GM23338 (cell line): ENCODE results near the gene ITGAV. TPM values are rescaled to one million over a fixed set of nuclear protein-coding genes. Genes with fewer than 3 reads are reported as not detected.

Experiments used
- ATAC-seq: fragments of 200-7000 bp; cut with Tn5 transposase; 3 replicates; pipeline ENCODE4 v1.9.1; 2020
- DNase-seq: peaks from one replicate; pipeline ENCODE4 v3.0.0-alpha.2; 2015; ENCODE audit warnings: low spot score
- H2AFZ ChIP-seq: fragments of 200-600 bp; sonication (generic); 2 replicates; pipeline ENCODE4 v1.8.0; 2016; ENCODE audit warnings: antibody characterized with exemption, mild to moderate bottlenecking, moderate library complexity
- H3F3A ChIP-seq: fragments of 200-600 bp; sonication (generic); replicated peaks from 2 replicates; pipeline ENCODE4 v1.8.0; 2017; ENCODE audit warnings: antibody characterized with exemption, mixed run types, low read depth
- H3K27ac ChIP-seq: fragments of 200-600 bp; sonication (generic); 2 replicates; pipeline ENCODE4 v1.6.1; 2016; ENCODE audit warnings: low read depth
- H3K27me3 ChIP-seq: fragments of 200-600 bp; sonication (generic); 2 replicates; pipeline ENCODE4 v1.8.0; 2016; ENCODE audit warnings: mild to moderate bottlenecking, mixed run types, moderate library complexity; ENCODE audit not compliant: insufficient read depth
- H3K36me3 ChIP-seq: fragments of 200-600 bp; sonication (generic); 2 replicates; pipeline ENCODE4 v1.8.0; 2016; ENCODE audit warnings: mild to moderate bottlenecking; ENCODE audit not compliant: insufficient read depth
- H3K4me1 ChIP-seq: fragments of 200-600 bp; sonication (generic); 2 replicates; pipeline ENCODE4 v1.8.0; 2016; ENCODE audit warnings: mild to moderate bottlenecking, moderate library complexity; ENCODE audit not compliant: insufficient read depth
- H3K4me2 ChIP-seq: fragments of 200-600 bp; sonication (generic); 2 replicates; pipeline ENCODE4 v1.7.1; 2017; ENCODE audit warnings: mixed run types
- H3K4me3 ChIP-seq: fragments of 200-600 bp; sonication (generic); 2 replicates; pipeline ENCODE4 v1.6.1; 2016; ENCODE audit warnings: mixed run types
- H3K79me2 ChIP-seq: fragments of 200-600 bp; sonication (generic); replicated peaks from 2 replicates; pipeline ENCODE4 v1.8.0; 2017; ENCODE audit warnings: mild to moderate bottlenecking; ENCODE audit not compliant: insufficient read depth
- H3K9me2 ChIP-seq: fragments of 200-600 bp; sonication (generic); 2 replicates; pipeline ENCODE4 v1.8.0; 2017; ENCODE audit not compliant: insufficient read depth
- H4K20me1 ChIP-seq: fragments of 200-600 bp; sonication (generic); replicated peaks from 2 replicates; pipeline ENCODE4 v1.8.0; 2017; ENCODE audit warnings: mild to moderate bottlenecking; ENCODE audit not compliant: insufficient read depth
- H3K27ac Mint-ChIP-seq: 2 replicates; pipeline ENCODE4 v1.8.0; 2020; ENCODE audit warnings: inconsistent platforms, mild to moderate bottlenecking, moderate library complexity, mixed read lengths
- H3K27me3 Mint-ChIP-seq: 3 replicates; pipeline ENCODE4 v1.8.0; 2022; ENCODE audit warnings: low read depth, mild to moderate bottlenecking, moderate library complexity, mixed read lengths, inconsistent platforms; ENCODE audit not compliant: insufficient read depth, poor library complexity
- H3K36me3 Mint-ChIP-seq: 3 replicates; pipeline ENCODE4 v1.8.0; 2021; ENCODE audit warnings: low read depth, mild to moderate bottlenecking, inconsistent platforms, moderate library complexity, mixed read lengths
- H3K4me1 Mint-ChIP-seq: 3 replicates; pipeline ENCODE4 v1.8.0; 2020; ENCODE audit warnings: mild to moderate bottlenecking, inconsistent platforms, mixed read lengths
- H3K4me3 Mint-ChIP-seq: 3 replicates; pipeline ENCODE4 v1.8.0; 2021; ENCODE audit warnings: moderate library complexity, mild to moderate bottlenecking, inconsistent platforms, mixed read lengths
- H3K9me3 Mint-ChIP-seq: 3 replicates; pipeline ENCODE4 v1.8.0; 2020; ENCODE audit warnings: moderate library complexity, mild to moderate bottlenecking, inconsistent platforms, mixed read lengths
- CREB1 ChIP-seq: fragments of 250-450 bp; sonication (Bioruptor Pico); IDR thresholded peaks from 2 replicates; pipeline ENCODE4 v1.5.0; 2020; ENCODE audit warnings: low read depth, mild to moderate bottlenecking, moderate library complexity
- EZH2 ChIP-seq: fragments of 200-600 bp; sonication (generic); IDR thresholded peaks from one replicate; pipeline ENCODE4 v1.8.0; 2017; ENCODE audit warnings: antibody characterized with exemption, mild to moderate bottlenecking, low read depth; ENCODE audit not compliant: unreplicated experiment
- JUNB ChIP-seq: IDR thresholded peaks from one replicate; pipeline ENCODE4 v1.6.1; 2016; ENCODE audit warnings: antibody characterized with exemption; ENCODE audit not compliant: unreplicated experiment
- NANOG ChIP-seq: IDR thresholded peaks from 2 replicates; pipeline ENCODE4 v1.6.1; 2016; ENCODE audit warnings: antibody characterized with exemption, borderline replicate concordance
- POLR2AphosphoS5 ChIP-seq: IDR thresholded peaks from 2 replicates; pipeline ENCODE4 v1.6.1; 2016; ENCODE audit warnings: antibody characterized with exemption, low read depth
- REST ChIP-seq: IDR thresholded peaks from one replicate; pipeline ENCODE4 v1.6.1; 2018; ENCODE audit warnings: antibody characterized with exemption; ENCODE audit not compliant: unreplicated experiment
- STAT1 ChIP-seq: IDR thresholded peaks from one replicate; pipeline ENCODE4 v1.6.1; 2016; ENCODE audit warnings: antibody characterized with exemption; ENCODE audit not compliant: unreplicated experiment
- ZNF114 ChIP-seq: fragments of 250-450 bp; sonication (Bioruptor Pico); IDR thresholded peaks from 2 replicates; pipeline ENCODE4 v1.5.0; 2020; ENCODE audit warnings: mild to moderate bottlenecking, moderate library complexity
- ZNF331 ChIP-seq: fragments of 250-450 bp; sonication (Bioruptor Pico); IDR thresholded peaks from 2 replicates; pipeline ENCODE4 v1.5.0; 2020; ENCODE audit warnings: low read depth, mild to moderate bottlenecking, moderate library complexity
- polyA plus RNA-seq: library from polyadenylated mRNA; unstranded; fragments of >200 nt; fragmentation: Nextera tagmentation; extraction: Ambion mirVana; gene quantifications from 2 replicates; pipeline ENCODE4 v1.2.1, GENCODE V29; 2016
- total RNA-seq: library from RNA; depleted of rRNA; stranded (reverse); fragments of >200 nt; shearing (Covaris generic); gene quantifications from 2 replicates; pipeline ENCODE4 v1.2.3, GENCODE V29; 2014
- TF ChIP-seq, protein P1 (sequence below), 2 experiments: fragments of 200-600 bp in 1 of 2; sonication (generic) in 1 of 2; conservative IDR thresholded peaks; 2 replicates each; pipeline versions ENCODE4 v1.5.1 to v1.6.1; 2016 to 2017; ENCODE audit warnings: antibody characterized with exemption in 2 of 2, low read depth in 2 of 2, mild to moderate bottlenecking in 2 of 2, moderate library complexity in 1 of 2

Gene ITGAV
- total and polyA plus RNA-seq, 2 experiments from 2014 or later = 9.1 to 56.5 TPM

DNA sequence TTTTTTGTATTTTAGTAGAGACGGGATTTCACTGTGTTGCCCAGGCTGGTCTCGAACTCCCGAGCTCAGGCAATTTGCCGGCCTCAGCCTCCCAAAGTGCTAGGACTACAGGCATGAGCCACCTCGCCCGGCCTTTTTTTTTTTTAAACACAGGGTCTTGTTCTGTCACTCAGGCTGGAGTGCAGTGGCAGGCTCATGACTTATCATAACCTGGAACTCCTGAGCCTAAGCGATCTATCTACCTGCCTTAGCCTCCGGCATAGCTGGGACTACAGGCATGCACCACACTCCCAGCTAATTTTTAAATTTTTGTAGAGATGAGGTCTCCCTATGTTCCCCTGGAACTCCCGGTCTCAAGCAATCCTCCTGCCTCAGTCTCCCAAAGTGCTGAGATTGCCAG lies 1.4 kb upstream of the ITGAV start (continued):
- TF ChIP-seq REST = no peak
- TF ChIP-seq ZNF331 (CRISPR knock-in tag) = no peak
- no peak for TF ChIP-seq NANOG
- TF ChIP-seq, protein P1, sequence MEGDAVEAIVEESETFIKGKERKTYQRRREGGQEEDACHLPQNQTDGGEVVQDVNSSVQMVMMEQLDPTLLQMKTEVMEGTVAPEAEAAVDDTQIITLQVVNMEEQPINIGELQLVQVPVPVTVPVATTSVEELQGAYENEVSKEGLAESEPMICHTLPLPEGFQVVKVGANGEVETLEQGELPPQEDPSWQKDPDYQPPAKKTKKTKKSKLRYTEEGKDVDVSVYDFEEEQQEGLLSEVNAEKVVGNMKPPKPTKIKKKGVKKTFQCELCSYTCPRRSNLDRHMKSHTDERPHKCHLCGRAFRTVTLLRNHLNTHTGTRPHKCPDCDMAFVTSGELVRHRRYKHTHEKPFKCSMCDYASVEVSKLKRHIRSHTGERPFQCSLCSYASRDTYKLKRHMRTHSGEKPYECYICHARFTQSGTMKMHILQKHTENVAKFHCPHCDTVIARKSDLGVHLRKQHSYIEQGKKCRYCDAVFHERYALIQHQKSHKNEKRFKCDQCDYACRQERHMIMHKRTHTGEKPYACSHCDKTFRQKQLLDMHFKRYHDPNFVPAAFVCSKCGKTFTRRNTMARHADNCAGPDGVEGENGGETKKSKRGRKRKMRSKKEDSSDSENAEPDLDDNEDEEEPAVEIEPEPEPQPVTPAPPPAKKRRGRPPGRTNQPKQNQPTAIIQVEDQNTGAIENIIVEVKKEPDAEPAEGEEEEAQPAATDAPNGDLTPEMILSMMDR (conservative IDR thresholded peaks at IDR 0.05; ENCODE audit: low read depth in 2 of 2) = no peak
- no peak for TF ChIP-seq JUNB

GRCh38 chr2:186588940-186589611 lies 780 bp upstream of the ITGAV start:
- Histone ChIP-seq H3K36me3 (no peaks in the 10 kb centered on the region), H3K4me3 (peak overlapping the region; percentile 92), H3K79me2 (peaks cover 35% of the 10 kb centered on the region), H3K9me2 (no peaks in the 10 kb centered on the region), H3F3A (no peaks in the 10 kb centered on the region), H3K27ac (peak overlapping the region; percentile 87), H3K4me1 (peaks cover 7% of the 10 kb centered on the region), H2AFZ (peak overlapping the region; percentile 91), H4K20me1 (no peaks in the 10 kb centered on the region), H3K27me3 (no peaks in the 10 kb centered on the region), H3K4me2 (peak overlapping the region; percentile 96)
- 0 out of 2 replicates have a peak overlapping the region, but pooled peaks have one; percentile 67 for H3K27ac Mint-ChIP-seq
- H3K9me3 Mint-ChIP-seq = no peaks in the 10 kb centered on the region
- peaks cover 35% of the 10 kb centered on the region for H3K4me1 Mint-ChIP-seq
- H3K27me3 Mint-ChIP-seq = peaks cover 10% of the 10 kb centered on the region
- peak; percentile 14 for DNase-seq
- ATAC-seq = no peak
- peak overlapping the region; percentile 81 for H3K4me3 Mint-ChIP-seq
- H3K36me3 Mint-ChIP-seq = no peaks in the 10 kb centered on the region; the same call in 2 of the 3 replicates
- no peak for TF ChIP-seq REST
- no peak for TF ChIP-seq ZNF114 (CRISPR knock-in tag)
- TF ChIP-seq CREB1 = no peak
- TF ChIP-seq STAT1 = no peak
- TF ChIP-seq EZH2 = no peak
- no peak for TF ChIP-seq POLR2AphosphoS5
